ENCODE measurements around the gene TPP1.

TPP1 gene

DNA sequence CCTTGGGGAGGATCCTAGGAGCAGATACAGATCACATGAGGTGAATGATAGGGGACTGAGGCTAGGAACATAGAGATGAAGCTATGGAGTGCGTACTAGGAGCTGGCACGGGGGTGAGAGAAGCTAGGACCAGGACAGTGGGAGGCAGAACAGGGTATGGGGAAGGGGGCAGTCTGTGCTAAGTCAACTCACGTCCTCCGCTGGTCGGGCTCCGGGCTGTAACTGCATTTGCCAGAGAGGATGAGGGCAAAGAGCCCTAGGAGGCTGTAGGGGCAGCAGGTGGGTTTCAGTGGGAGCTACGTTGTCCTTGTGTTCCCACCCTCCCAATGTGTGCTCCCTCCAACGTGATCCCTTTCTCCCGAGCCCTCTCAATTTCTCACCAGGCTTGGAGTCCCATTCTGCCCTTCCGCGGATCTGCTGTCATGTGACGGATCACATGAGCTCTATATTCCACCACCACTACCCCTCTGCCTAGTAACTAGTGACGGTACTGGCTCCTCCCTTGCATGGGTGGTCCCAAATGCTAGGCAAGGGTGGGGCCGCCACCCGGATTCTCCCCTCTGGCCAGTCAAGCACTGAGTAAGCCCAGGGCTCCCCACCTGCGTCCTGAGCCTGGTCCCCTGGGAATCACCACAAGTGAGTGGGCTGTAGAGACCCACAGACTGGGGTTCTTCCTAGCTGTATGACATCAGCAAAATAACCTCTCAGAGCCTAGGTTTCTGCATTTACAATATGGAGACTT lies at the start of gene TPP1:
Gene TPP1 (minus strand): TSS at position 419 of the 742 bp plus-strand sequence. CDS start 22 bp downstream, at position 397.
- TF ChIP-seq, protein P1, sequence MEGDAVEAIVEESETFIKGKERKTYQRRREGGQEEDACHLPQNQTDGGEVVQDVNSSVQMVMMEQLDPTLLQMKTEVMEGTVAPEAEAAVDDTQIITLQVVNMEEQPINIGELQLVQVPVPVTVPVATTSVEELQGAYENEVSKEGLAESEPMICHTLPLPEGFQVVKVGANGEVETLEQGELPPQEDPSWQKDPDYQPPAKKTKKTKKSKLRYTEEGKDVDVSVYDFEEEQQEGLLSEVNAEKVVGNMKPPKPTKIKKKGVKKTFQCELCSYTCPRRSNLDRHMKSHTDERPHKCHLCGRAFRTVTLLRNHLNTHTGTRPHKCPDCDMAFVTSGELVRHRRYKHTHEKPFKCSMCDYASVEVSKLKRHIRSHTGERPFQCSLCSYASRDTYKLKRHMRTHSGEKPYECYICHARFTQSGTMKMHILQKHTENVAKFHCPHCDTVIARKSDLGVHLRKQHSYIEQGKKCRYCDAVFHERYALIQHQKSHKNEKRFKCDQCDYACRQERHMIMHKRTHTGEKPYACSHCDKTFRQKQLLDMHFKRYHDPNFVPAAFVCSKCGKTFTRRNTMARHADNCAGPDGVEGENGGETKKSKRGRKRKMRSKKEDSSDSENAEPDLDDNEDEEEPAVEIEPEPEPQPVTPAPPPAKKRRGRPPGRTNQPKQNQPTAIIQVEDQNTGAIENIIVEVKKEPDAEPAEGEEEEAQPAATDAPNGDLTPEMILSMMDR (IDR thresholded peaks at IDR 0.05; ENCODE audit: borderline replicate concordance, control extremely low read depth, extremely low read depth, insufficient read depth, missing control alignments) = no peak
- in situ Hi-C loops (cut with MboI; ENCODE audit: low sequenced_read_pairs, unreplicated experiment) = no loop called here
- DNase-seq (ENCODE audit: low spot score) = peak; percentile 98

DNA sequence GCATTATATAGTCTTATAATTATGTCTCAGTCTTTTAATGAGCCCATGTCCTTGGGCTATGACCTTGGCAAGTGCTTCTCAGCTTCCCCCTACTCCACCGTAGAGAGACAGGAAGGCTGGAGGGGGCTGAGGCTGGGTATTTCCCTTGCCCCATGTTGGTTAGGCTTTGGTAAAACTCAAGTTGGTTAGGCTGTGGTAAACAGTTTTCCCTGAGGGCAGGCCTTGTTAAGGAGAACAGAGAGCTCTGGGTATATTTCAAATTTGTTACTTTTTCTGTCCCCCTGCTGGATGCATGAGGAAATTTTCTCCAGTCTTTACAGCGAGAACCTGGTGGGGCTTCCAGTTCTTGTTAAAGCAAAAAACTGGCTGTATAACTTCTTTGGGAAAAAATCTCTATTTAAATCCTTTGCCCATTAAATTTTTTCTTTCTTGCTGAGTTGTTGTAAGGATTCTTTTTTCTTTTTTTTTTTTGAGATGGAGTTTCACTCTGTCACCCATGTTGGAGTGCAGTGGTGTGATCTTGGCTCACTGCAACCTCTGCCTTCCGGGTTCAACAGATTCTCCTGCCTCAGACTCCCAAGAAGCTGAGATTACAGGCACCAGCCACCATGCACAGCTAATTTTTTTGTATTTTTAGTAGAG lies 48.6 kb upstream of the TPP1 start:
- no peak for DNase-seq (ENCODE audit: low spot score)

DNA sequence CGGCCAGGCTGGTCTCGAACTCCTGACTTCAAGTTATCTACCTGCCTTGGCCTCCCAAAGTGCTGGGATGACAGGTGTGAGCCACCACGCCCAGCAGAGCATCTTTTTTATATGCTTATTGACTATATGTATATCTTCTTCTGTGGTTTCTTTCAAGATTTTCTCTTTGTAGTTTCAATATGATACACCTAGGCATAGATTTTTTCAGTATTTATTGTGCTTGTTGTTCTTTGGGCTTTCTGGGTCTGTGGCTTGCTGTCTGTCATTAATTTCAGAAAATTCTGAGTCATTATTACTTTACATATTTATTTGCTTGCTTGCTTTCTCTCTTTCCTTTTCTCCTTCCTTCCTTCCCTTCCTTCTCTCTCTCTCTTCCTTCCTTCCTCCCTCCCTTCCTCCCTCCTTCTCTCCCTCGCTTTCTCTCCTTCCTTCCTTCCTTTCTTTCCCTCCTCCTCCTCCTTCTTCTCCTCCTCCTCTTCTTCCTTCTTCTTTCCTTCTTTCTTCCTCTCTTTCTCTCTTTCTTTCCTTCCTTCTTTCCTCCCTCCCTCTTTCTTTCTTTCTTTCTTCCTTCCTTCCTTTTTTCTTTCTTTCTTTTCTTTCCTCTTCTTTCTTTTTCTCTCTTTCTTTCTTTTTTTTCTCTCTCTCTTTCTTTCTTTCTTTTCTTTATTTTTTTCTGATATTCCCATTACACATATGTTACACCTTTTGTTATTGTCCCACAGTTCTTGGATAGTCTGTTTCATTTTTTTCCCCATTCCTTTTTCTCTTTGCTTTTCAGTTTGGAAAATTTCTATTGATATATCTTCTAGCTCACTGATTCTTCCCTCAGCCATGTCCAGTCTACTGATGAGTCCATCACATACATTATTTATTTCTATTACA lies 47.3 kb upstream of the TPP1 start:
- in situ Hi-C loops (cut with MboI; ENCODE audit: low sequenced_read_pairs, unreplicated experiment) = no loop called here
- no peak for DNase-seq (ENCODE audit: low spot score)
- TF ChIP-seq, protein P1 (IDR thresholded peaks at IDR 0.05; ENCODE audit: borderline replicate concordance, control extremely low read depth, extremely low read depth, insufficient read depth, missing control alignments) = no peak

More for the DNA sequence above, 48.6 kb upstream of the TPP1 start:
- in situ Hi-C loops (cut with MboI; ENCODE audit: low sequenced_read_pairs, unreplicated experiment) = no loop called here
- TF ChIP-seq, protein P1 (IDR thresholded peaks at IDR 0.05; ENCODE audit: borderline replicate concordance, control extremely low read depth, extremely low read depth, insufficient read depth, missing control alignments) = no peak

DNA sequence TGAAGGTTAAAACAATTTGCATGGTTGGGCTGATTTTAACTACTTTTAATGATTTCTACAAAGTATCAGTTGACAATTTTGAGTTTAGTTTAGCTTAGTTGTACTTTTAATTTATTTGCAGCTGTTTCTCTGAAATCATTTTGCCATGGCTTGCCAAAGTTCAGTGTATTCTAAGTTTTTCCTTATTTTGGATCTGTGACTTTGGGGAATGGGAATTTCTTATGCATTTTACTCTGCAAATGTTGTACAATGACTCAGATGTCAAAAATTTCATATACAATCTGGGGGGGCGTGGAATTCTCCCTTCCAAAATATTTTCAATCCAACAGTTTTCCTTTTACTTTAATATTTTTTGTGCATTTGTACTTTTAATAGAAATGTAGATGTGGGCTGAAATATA lies 45.3 kb upstream of the TPP1 start:
- TF ChIP-seq, protein P1 (IDR thresholded peaks at IDR 0.05; ENCODE audit: borderline replicate concordance, control extremely low read depth, extremely low read depth, insufficient read depth, missing control alignments) = no peak
- in situ Hi-C loops (cut with MboI; ENCODE audit: low sequenced_read_pairs, unreplicated experiment) = no loop called here
- DNase-seq (ENCODE audit: low spot score) = no peak

DNA sequence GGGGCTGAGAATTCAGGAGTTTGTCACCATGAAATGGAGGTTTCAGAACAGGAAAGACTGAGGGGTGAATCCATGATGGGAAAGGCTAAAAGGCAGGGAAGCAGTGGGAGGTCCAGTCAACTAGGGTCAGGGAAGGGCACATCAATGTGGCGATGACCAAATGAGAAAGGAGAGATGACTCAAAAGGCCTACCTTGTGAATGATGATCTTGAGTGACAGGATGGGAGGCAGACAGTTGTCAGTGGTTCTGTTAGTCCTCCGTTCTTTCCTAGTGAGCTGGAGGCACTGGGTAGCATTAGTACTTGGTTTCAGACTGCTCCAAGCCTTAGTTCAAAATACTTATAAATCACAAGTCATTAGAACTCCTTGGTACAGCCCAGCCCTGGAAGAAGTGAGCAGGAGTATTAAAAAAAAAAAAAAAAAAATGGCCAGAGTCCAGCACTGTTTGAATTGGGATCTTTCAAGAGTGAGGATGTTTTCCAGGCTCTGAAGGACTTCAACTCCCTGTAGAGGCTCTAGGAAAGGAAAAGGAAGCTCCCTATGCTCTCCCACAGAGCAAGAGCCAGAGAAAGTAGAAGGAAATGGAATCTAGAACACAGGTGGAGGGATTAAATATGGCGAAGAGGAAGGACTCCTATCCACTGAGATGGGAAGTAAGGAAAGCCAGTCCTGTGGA lies 44.7 kb upstream of the TPP1 start:
- in situ Hi-C loops (cut with MboI; ENCODE audit: low sequenced_read_pairs, unreplicated experiment) = no loop called here
- DNase-seq (ENCODE audit: low spot score) = no peak
- TF ChIP-seq, protein P1 (IDR thresholded peaks at IDR 0.05; ENCODE audit: borderline replicate concordance, control extremely low read depth, extremely low read depth, insufficient read depth, missing control alignments) = no peak

DNA sequence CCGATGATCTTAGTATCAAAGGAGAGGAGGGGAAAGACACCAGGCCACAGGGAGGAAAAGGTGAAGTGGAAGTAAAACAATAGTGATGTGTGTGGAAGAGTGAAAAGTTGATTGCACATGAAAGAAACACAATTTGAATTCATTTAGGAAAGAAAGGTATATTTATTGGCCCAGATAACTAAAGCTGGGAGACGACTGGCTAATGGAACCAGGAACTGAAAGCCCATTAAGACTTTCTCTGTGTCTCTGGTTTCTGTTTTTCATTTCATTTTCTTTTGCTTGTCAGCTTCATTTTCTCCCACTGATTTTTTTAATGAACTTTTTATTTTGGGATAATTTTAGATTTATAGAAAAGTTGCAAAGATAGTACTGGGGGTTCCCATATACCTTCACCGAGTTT lies 41.5 kb upstream of the TPP1 start:
- in situ Hi-C loops (cut with MboI; ENCODE audit: low sequenced_read_pairs, unreplicated experiment) = no loop called here
- DNase-seq (ENCODE audit: low spot score) = peak; percentile 40
- TF ChIP-seq, protein P1 (IDR thresholded peaks at IDR 0.05; ENCODE audit: borderline replicate concordance, control extremely low read depth, extremely low read depth, insufficient read depth, missing control alignments) = no peak

Data from GM13976 (cell line).